IMR-90 (cell line): Measurements from ENCODE around the gene GTF2H3. TPM values are rescaled to one million over a fixed set of nuclear protein-coding genes. Genes with fewer than 3 reads are reported as not detected.

Source experiments
- ATAC-seq: fragments of 200-7000 bp; cut with Tn5 transposase; 2 replicates; pipeline ENCODE4 v1.9.1; 2020; ENCODE audit warnings: low read depth, mild to moderate bottlenecking, moderate library complexity
- BruUV-seq: library from RNA; stranded (reverse); fragments of 400-500 nt; replicated peaks from 2 replicates; lab custom pipeline; 2021; lab: Mats Ljungman, UMichigan
- CTCF ChIA-PET: fragments of 300-600 bp; formaldehyde crosslinking; extraction: SDS; loops from one replicate; lab custom pipeline; 2021; ENCODE audit warnings: antibody characterized with exemption; lab: Yijun Ruan, JAX
- POLR2A ChIA-PET: fragments of 300-600 bp; sonication (Branson Sonifier 250); formaldehyde crosslinking; loops from one replicate; lab custom pipeline; 2022; ENCODE audit warnings: antibody characterized with exemption; ENCODE audit not compliant: unreplicated experiment; lab: Charles Lee
- DNase-seq: peaks from one replicate; pipeline ENCODE4 v3.0.0; 2013
- H2AFZ ChIP-seq: replicated peaks from 2 replicates; pipeline ENCODE3; 2013; ENCODE audit warnings: low read length, mild to moderate bottlenecking; ENCODE audit not compliant: poor library complexity
- H2AK5ac ChIP-seq: 2 replicates; pipeline ENCODE4 v1.6.1; 2013; ENCODE audit warnings: low read depth, low read length, inconsistent platforms
- H2AK9ac ChIP-seq: replicated peaks from 2 replicates; pipeline ENCODE3; 2013; ENCODE audit warnings: mild to moderate bottlenecking, low read depth, low read length, moderate library complexity; ENCODE audit not compliant: poor library complexity
- H2BK120ac ChIP-seq: 2 replicates; pipeline ENCODE4 v1.6.1; 2013; ENCODE audit warnings: low read depth, low read length, inconsistent platforms
- H2BK15ac ChIP-seq: 3 replicates; pipeline ENCODE4 v1.6.1; 2013; ENCODE audit warnings: low read depth, low read length, inconsistent platforms
- H2BK20ac ChIP-seq: 2 replicates; pipeline ENCODE4 v1.6.1; 2013; ENCODE audit warnings: low read depth, mild to moderate bottlenecking, inconsistent platforms, low read length, moderate library complexity
- H2BK5ac ChIP-seq: 2 replicates; pipeline ENCODE4 v1.6.1; 2013; ENCODE audit warnings: mild to moderate bottlenecking, low read depth, low read length, inconsistent platforms; ENCODE audit not compliant: poor library complexity, severe bottlenecking
- H3K14ac ChIP-seq: replicated peaks from 2 replicates; pipeline ENCODE4 v1.6.1; 2013; ENCODE audit warnings: low read depth, low read length, inconsistent platforms
- H3K18ac ChIP-seq: 2 replicates; pipeline ENCODE4 v1.6.1; 2013; ENCODE audit warnings: low read depth, low read length, control low read depth
- H3K23ac ChIP-seq: 2 replicates; pipeline ENCODE4 v1.6.1; 2013; ENCODE audit warnings: low read depth, low read length, inconsistent platforms
- H3K27ac ChIP-seq: 2 replicates; pipeline ENCODE4 v1.5.1; 2013; ENCODE audit warnings: mild to moderate bottlenecking, control low read depth, low read length; ENCODE audit not compliant: insufficient read depth
- H3K27me3 ChIP-seq: 2 replicates; pipeline ENCODE4 v1.6.1; 2013; ENCODE audit warnings: low read length; ENCODE audit not compliant: control insufficient read depth, insufficient read depth
- H3K36me3 ChIP-seq: 2 replicates; pipeline ENCODE4 v1.6.1; 2013; ENCODE audit warnings: low read length, mixed read lengths; ENCODE audit not compliant: control insufficient read depth, insufficient read depth
- H3K4ac ChIP-seq: 2 replicates; pipeline ENCODE4 v1.6.1; 2013; ENCODE audit warnings: low read depth, low read length, inconsistent platforms
- H3K4me1 ChIP-seq: 2 replicates; pipeline ENCODE4 v1.6.1; 2013; ENCODE audit warnings: low read length, mixed read lengths; ENCODE audit not compliant: control insufficient read depth, insufficient read depth
- H3K4me2 ChIP-seq: 2 replicates; pipeline ENCODE4 v1.6.1; 2013; ENCODE audit warnings: low read depth, mild to moderate bottlenecking, control low read depth, low read length, moderate library complexity
- H3K4me3 ChIP-seq: 2 replicates; pipeline ENCODE4 v1.5.1; 2013; ENCODE audit warnings: low read depth, mild to moderate bottlenecking, control low read depth, low read length, moderate library complexity; ENCODE audit not compliant: insufficient read depth
- H3K56ac ChIP-seq: 2 replicates; pipeline ENCODE4 v1.6.1; 2013; ENCODE audit warnings: low read length, inconsistent platforms; ENCODE audit not compliant: insufficient read depth; ENCODE audit errors: extremely low read depth
- H3K79me1 ChIP-seq, 2 experiments: 2 replicates each; pipeline ENCODE4 v1.6.1; 2013; ENCODE audit warnings: low read length in 2 of 2, inconsistent platforms in 1 of 2, low read depth in 1 of 2
- H3K9ac ChIP-seq: 2 replicates; pipeline ENCODE4 v1.6.1; 2013; ENCODE audit warnings: low read depth, low read length, control low read depth
- H3K9me1 ChIP-seq: 2 replicates; pipeline ENCODE4 v1.6.1; 2013; ENCODE audit warnings: low read length, inconsistent platforms; ENCODE audit not compliant: insufficient read depth
- H3K9me3 ChIP-seq: 2 replicates; pipeline ENCODE4 v1.6.1; 2013; ENCODE audit warnings: low read length; ENCODE audit not compliant: control insufficient read depth, insufficient read depth
- H4K20me1 ChIP-seq: 2 replicates; pipeline ENCODE4 v1.6.1; 2013; ENCODE audit warnings: low read length, inconsistent platforms; ENCODE audit not compliant: insufficient read depth
- H4K5ac ChIP-seq: 2 replicates; pipeline ENCODE4 v1.6.1; 2013; ENCODE audit warnings: mild to moderate bottlenecking, low read depth, low read length, control low read depth
- H4K8ac ChIP-seq, 2 experiments: 2 replicates each; pipeline ENCODE4 v1.6.1; 2013; ENCODE audit warnings: low read depth in 2 of 2, low read length in 2 of 2, control low read depth in 1 of 2, inconsistent platforms in 1 of 2
- H4K91ac ChIP-seq: 2 replicates; pipeline ENCODE4 v1.6.1; 2013; ENCODE audit warnings: low read depth, low read length, inconsistent platforms; ENCODE audit not compliant: insufficient read depth
- MAFK ChIP-seq: IDR thresholded peaks from 2 replicates; pipeline ENCODE4 v1.6.1; 2012; ENCODE audit warnings: low read depth, low read length, improper control_type of control experiment
- MXI1 ChIP-seq: IDR thresholded peaks from 2 replicates; pipeline ENCODE4 v1.6.1; 2012; ENCODE audit warnings: low read depth, mild to moderate bottlenecking, low read length, moderate library complexity, borderline replicate concordance
- NFE2L2 ChIP-seq: fragments of 150-350 bp; IDR thresholded peaks from 2 replicates; pipeline ENCODE4 v1.6.1; 2016; ENCODE audit warnings: low read depth, mild to moderate bottlenecking, low read length
- POLR2A ChIP-seq: IDR thresholded peaks from 2 replicates; pipeline ENCODE4 v1.6.1; 2012; ENCODE audit warnings: mild to moderate bottlenecking, low read depth, low read length
- RCOR1 ChIP-seq: IDR thresholded peaks from 2 replicates; pipeline ENCODE4 v1.6.1; 2012; ENCODE audit warnings: mild to moderate bottlenecking, low read length, improper control_type of control experiment; ENCODE audit not compliant: insufficient replicate concordance
- RFX5 ChIP-seq: IDR thresholded peaks from 2 replicates; pipeline ENCODE4 v1.8.0; 2012; ENCODE audit warnings: low read depth, mild to moderate bottlenecking, low read length, moderate library complexity
- SMC3 ChIP-seq: fragments of 150-350 bp; IDR thresholded peaks from 2 replicates; pipeline ENCODE4 v1.6.1; 2016; ENCODE audit warnings: low read depth, mild to moderate bottlenecking, antibody characterized with exemption, low read length, moderate library complexity
- WGBS, 2 experiments: methylation state at CpG; one replicate each; pipeline versions ENCODE4 v1.1.5 to v1.1.7; 2013; ENCODE audit warnings: missing lambda C conversion rate in 2 of 2; ENCODE audit not compliant: insufficient read length in 1 of 2; ENCODE audit errors: extremely low coverage in 2 of 2; 5-methylcytosine and 5-hydroxymethylcytosine counted together
- dilution Hi-C: fragments of 300-500 bp; cut with HindIII; formaldehyde crosslinking; loops from one replicate; pipeline ENCODE4 v1.14.3; 2018; ENCODE audit warnings: low sequenced_read_pairs; ENCODE audit not compliant: unreplicated experiment
- in situ Hi-C: fragments of 300-500 bp; cut with MboI; formaldehyde crosslinking; loops from 3 replicates; pipeline ENCODE4 v1.14.3; 2019; ENCODE audit warnings: low sequenced_read_pairs, inconsistent platforms, mixed read lengths
- intact Hi-C: fragments of 100-400 bp; cut with micrococcal nuclease; formaldehyde crosslinking; loops from 2 replicates; pipeline ENCODE4 v1.10.0; 2022
- polyA plus RNA-seq, 3 experiments: library from polyadenylated mRNA; depleted of rRNA; stranded (reverse); fragments of >200 nt; gene quantifications; 2 replicates each; pipeline ENCODE4 v1.2.3, GENCODE V29; 2012; ENCODE audit warnings: low replicate concordance in 1 of 3
- total RNA-seq: library from RNA; depleted of rRNA; stranded (reverse); fragments of >200 nt; gene quantifications from 2 replicates; pipeline ENCODE4 v1.2.3, GENCODE V29; 2012
- TF ChIP-seq, protein P1 (sequence below): fragments of 150-350 bp; IDR thresholded peaks from 2 replicates; pipeline ENCODE4 v1.6.1; 2016; ENCODE audit warnings: low read depth, mild to moderate bottlenecking, low read length, moderate library complexity, borderline replicate concordance

GTF2H3 gene
- total and polyA plus RNA-seq, 2 of the 4 experiments (the other 2 are of a cell fraction) = 22.2 to 80.3 TPM

DNA sequence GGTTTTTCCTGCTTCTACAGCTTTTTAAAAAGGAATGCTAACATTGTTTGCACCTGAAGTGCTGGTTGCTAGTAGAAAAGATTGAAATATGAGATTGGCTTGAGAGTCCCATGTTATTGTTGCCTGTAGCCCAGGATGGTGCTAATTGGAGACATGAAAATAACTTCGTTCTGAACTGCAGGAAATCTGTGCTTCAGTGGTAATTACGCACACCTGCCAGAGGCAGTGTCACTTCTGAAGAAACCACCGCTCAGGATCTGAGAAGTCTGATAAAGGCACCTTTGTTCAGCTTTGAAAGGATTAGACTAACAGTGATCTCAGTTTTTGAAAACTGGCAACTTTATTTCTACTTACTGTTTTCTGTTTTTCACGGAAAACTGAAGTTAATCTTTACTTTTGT lies 63.0 kb downstream of the GTF2H3 start:
- Histone ChIP-seq H2AK9ac (no peak overlapping the region), H3K4me1 (no peaks in the 10 kb centered on the region), H4K20me1 (no peaks in the 10 kb centered on the region), H2AK5ac (no peak overlapping the region), H3K56ac (no peak overlapping the region), H3K23ac (no peak overlapping the region), H3K9me3 (no peaks in the 10 kb centered on the region), H2BK15ac (no peak overlapping the region), H4K91ac (no peak overlapping the region), H4K8ac (no peak overlapping the region), H3K14ac (no peak overlapping the region), H3K4me3 (no peak overlapping the region), H2BK20ac (no peak overlapping the region), H2AFZ (no peak overlapping the region), H3K4me2 (no peak overlapping the region), H3K9ac (no peak overlapping the region), H3K27ac (no peak overlapping the region), H3K36me3 (0 out of 2 replicates have a peak, but pooled peaks cover 14% of the 10 kb centered on the region), H3K27me3 (no peaks in the 10 kb centered on the region), H3K9me1 (no peaks in the 10 kb centered on the region), H2BK5ac (no peak overlapping the region), H3K4ac (no peak overlapping the region), H3K79me1 (no peaks in the 10 kb centered on the region), H2BK120ac (no peak overlapping the region), H3K18ac (no peak overlapping the region), H4K5ac (no peak overlapping the region)
- no peak for TF ChIP-seq MAFK
- no peak for TF ChIP-seq POLR2A
- TF ChIP-seq SMC3 = no peak
- no peak for TF ChIP-seq NFE2L2
- TF ChIP-seq MXI1 = no peak
- TF ChIP-seq RCOR1 = no peak
- TF ChIP-seq RFX5 = no peak
- TF ChIP-seq, protein P1, sequence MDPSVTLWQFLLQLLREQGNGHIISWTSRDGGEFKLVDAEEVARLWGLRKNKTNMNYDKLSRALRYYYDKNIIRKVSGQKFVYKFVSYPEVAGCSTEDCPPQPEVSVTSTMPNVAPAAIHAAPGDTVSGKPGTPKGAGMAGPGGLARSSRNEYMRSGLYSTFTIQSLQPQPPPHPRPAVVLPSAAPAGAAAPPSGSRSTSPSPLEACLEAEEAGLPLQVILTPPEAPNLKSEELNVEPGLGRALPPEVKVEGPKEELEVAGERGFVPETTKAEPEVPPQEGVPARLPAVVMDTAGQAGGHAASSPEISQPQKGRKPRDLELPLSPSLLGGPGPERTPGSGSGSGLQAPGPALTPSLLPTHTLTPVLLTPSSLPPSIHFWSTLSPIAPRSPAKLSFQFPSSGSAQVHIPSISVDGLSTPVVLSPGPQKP = no peak
- in situ Hi-C loops (no loop called here), dilution Hi-C loops (no loop called here), intact Hi-C loops (no loop called here)
- ATAC-seq (no peak), DNase-seq (no peak)
- 96% methylated on average over 3 of the region's 4 CpGs; no CpG with 5 or more reads in 1 of the 2 experiments for WGBS, 2 experiments
- CTCF ChIA-PET = interaction anchor here (1.1 kb wide), 1 partner anchor 9 kb away, joined by 7 read pairs; no protein-coding TSS in a partner anchor
- no TSS peak for BruUV-seq
- POLR2A ChIA-PET = no interaction called here
